H1 (cell line): Measurements from ENCODE around the gene USH2A. TPM values are rescaled to one million over a fixed set of nuclear protein-coding genes. Genes with fewer than 3 reads are reported as not detected.

Experiments used
- CHD7 ChIP-seq: fragments of 300-600 bp; sonication (generic); IDR thresholded peaks from 2 replicates; pipeline ENCODE4 v1.7.1; 2012; ENCODE audit warnings: low read length, moderate library complexity, mild to moderate bottlenecking, inconsistent platforms; ENCODE audit not compliant: insufficient replicate concordance
- POU5F1 ChIP-seq: IDR thresholded peaks from 2 replicates; pipeline ENCODE4 v1.6.1; 2011; ENCODE audit warnings: low read depth, mild to moderate bottlenecking, low read length, moderate library complexity
- polyA plus RNA-seq, 7 experiments: library from polyadenylated mRNA; depleted of rRNA in 3 of 7; stranded (reverse) in 5 of 7; unstranded in 2 of 7; fragments of >200 nt in 5 of 7; fragments of 200-250 nt in 2 of 7; gene quantifications; 1 replicate in 5 of 7; 2 replicates in 1 of 7; 4 replicates in 1 of 7; pipeline versions ENCODE4 v1.2.1 to v1.2.3, GENCODE V29; 2011 to 2013; ENCODE audit warnings: missing spikeins in 2 of 7, mixed read lengths in 2 of 7
- total RNA-seq: library from RNA; stranded (reverse); fragmentation: NEBNext Ultra II Directional; extraction: Animal tissue kit (Norgen Biotek cat#: 25700); gene quantifications from 2 replicates; pipeline ENCODE4 v1.2.1, GENCODE V29; 2021

The USH2A gene
- total and polyA plus RNA-seq, 2 of the 8 experiments (the other 6 are each of a cell fraction or from before 2014, with no cell fraction given), result 0.02 to 0.17 TPM

- peak; percentile 62 for TF ChIP-seq CHD7
- TF ChIP-seq POU5F1, result 0 out of 2 replicates have a peak, but pooled peaks have one; percentile 15
These were observed 771.4 kb downstream of the USH2A start (continued) for GRCh38 chr1:215651867-215652266.
